Measurements from ENCODE around the gene CADPS.

The CADPS gene

DNA sequence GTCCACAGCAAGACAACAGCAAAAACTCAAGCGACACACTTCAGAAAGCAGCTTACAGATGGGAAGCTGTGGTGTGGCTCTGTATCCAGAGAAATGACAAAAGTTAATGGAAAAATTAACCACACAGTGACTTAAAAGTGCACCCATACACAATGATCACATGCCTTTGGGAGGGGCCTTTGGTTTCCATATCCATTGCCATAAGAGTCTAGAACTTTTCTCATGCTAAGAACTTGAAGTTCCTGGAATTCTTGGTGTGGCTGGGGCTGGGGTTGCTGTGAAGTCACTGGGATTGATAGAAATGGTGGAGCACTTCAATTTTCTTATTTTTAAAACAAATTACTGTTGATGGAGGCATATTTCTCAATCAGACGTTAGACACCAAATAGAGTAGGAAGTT lies 393.3 kb downstream of the CADPS start:
- DNase-seq: no peak

DNA sequence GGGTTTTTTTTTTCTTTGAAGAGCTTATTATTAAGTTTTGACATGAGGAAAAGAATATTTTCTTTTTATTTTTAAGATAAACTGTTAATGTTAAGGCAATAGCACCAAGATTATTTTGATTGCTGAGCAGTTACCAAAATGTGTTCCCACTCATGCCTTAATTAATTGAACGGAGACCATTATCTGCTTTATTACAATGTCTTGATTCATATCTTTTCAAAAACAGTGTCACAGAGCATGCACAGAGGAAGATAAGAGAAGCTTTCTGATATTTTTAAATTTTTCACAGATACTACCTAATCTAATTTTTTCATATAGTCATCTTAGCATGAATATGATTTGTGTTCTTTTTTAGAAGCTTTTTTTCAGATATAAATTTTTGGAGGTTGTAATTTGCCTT lies 395.2 kb downstream of the CADPS start:
- no peak for DNase-seq

DNA sequence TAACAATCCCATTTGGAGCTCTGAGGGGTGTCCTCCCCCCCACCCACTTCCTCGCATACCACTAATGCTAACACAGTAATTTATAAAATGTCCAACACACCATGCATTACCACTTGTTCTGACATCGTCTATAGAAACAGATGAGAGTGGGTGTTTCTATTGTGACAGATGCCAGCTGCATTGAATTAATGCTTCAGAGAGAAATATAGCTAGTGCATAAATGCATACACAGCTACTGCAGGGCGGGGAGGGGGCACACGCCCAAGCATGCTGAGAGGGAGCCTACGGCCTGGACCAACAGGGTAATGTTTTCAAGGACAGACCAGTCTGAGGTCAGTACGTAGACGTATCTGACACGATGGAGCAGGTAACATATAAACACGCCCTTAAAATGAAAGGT lies 395.9 kb downstream of the CADPS start:
- DNase-seq: no peak

DNA sequence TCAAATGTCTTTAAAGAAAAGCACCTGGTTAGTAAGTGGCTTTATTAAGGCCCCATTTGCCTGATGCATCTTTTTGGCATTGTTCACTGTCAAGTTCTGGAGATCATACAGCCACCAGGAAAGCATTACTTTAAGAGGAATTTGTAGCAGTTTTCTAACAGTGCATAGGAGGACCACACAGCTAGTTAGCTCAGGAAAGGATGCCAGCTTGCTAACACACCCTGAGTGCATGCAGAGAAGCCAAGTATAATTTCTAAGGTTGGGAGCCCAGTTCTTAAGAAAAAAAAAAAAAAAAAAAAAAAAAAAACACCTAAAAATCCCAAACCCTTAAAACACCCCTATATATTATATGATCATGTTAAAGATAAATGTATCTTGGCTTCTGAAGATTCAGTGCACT lies 399.9 kb downstream of the CADPS start:
- no peak for DNase-seq

DNA sequence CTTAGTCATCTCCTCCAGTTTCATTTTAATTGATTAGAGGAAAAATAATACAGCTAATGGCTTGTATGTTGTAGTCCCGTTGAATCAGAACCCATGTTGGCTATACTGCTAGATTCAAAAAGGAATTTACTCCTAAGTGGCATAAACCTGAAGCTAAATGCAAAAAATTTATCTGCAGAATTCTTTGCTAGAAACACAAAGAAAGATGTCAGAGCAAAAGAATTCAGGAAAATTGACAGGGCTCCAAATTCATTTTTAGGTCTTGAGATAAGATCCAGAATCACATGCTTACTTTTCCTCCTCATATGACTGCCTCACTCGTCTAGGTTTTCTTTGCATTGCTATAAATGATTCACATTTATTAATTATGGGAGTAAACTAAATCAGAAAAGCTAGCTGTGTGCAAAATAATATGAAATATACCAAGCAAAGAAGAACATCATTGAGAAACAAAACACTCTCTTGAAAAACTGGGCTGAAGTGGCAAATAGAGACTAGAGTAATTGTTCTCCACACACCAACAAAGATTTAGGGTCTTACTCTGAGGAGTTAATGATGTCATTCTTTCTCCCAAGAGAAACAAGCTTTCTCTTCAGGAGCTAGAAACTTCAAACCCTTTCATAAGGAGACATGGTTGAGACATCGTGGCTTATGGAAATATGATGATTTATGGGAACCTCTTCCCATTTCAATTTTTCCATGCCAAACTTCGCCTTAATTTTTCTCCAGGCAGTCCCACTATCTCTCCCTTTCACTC lies 407.1 kb downstream of the CADPS start:
- no peak for DNase-seq

DNA sequence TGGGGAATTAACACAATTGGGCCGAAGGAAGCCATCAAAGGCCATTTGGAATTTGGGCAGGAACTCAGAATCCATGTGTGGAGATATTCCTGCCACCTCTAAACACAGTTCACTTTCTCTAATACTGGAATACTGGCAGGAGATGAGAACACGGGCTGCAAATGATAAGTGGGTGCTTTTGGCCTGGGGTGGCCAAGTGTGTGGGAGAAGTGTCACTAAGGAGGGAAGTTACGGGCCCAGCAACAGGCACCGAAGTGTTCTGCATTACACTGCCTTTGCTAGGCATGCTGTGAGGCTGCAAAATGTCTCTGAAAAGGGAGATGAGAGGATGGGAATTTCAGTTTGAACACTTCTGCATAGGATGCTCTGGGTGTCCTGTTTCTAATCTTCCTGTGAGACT lies 412.4 kb downstream of the CADPS start:
- DNase-seq: no peak

DNA sequence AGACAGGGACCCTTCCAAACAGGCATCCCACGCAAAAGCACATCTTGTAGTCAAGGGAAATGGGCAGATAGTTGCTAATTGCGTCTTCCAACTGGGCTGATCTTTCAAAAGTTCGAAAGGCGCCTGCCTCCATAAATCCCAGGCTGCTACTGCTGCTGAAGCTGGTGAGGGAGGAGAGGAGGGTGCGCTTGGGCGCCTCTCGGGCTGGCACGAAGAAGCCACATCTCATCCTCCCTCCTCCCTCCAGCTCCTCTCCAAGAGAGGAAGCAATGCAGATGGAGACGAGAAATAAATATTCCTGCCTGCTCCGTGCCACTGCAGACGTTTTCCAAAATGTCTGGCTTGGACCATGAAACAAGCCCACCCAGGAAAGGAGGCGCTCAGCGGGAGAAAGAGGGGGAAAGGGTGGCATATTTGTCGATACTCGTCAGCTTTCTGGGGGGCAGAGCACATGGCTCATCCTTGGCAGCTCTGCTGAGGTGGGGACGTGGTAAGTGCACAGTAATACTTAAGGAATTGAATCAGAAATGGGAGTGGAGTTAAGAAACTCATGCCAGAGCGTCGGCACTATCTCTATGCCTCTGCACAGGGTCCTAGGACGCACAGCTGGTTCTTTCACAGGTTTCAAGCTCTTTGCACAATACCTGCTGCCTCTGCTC lies 413.0 kb downstream of the CADPS start:
- no peak for DNase-seq

DNA sequence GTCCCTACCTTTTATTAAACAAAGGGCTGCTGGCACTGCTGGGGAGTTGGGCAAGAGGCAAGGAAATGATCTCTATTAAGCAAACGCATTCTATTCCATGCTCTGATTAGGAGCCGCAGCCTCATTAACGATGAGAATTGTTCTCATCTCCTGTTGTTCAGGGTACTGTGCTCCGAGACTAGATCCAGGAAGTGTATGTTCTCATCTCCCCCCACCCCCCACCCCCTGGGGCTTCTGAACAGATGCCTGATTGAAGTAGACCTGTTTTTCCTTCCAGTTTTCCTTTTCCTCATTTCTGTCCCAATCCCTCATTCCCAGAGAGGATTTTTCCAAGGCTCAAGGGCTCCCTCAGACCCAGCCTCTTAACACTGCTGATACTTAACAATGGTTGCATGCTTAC lies 420.3 kb downstream of the CADPS start:
- DNase-seq: no peak

DNA sequence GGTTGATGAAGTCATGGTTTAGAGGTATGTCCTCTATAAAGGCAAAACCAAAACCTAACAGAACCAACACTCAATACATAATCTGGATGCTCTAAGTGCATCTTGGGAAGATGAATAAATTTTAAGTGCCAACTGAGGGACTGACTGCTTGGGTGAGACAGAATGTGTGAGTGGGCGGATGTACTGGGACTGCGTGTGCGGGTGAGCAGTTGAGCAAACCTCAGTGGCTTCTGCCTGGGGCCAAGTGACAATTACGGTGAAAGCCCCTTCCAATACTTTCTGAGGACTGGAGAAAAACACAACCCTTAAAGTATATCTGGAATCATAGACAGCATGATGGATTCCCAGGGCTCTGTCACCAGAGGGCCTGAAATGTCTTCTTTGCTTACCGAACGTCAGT lies 421.8 kb downstream of the CADPS start:
- no peak for DNase-seq

DNA sequence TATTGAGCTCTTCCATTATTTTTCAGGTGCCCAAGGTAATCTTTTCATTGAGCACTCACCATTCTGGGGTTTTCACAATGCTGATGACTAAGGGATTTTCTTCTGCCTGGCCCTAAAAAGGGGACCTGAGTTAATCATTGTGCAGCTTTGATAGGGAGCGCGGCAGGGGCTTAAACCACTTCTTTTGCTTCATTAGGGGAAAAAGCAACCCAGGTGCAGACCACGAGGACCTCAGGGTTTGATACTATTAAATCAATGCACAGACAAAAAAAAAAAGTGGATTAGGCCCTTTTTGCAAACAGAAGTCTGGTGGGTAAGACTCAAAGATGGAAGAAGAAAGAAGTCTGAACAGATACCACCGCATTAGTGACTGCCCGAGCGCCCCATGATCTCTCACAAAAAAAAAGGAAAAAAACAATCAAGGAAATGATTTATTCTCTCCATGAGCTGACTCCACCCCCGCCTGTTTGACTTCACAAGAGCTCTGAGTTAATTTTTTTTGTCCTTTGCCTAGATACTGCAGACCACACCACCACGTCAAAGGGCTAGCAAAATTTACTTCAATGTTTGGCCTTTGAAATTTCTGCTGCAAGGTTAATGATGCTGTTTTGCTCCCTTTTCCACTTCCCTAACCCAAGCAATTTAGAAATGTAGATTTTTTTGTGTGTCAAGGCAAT lies 423.9 kb downstream of the CADPS start:
- no peak for DNase-seq

DNA sequence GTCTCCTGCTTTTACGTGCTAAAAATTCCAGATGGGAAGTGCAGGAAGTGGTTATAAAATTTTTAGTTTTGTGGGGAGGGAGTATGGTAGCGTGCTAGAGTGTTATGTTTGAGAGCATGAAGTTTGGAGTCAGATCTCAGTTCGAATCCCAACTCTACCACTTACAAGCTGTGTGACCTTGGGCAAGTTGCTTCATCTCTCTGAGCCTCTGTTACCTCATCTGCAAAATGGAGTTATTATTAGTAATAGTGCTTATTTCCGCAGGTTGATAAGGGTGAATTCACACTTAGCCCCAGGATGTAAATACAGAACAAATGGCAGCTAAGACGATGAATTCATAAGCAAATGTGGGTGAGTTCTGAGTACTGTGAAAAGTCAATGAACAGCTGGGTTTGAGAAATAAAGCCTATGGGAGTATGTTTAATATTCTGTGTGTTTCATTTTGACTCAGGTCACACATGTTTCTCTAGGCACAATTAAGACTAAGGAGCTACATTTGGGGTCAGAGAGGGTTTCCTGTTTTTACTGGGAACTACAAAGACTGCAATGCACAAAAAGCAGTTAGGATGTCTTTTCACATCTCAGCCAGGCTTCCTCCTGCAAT lies 428.8 kb downstream of the CADPS start:
- no peak for DNase-seq

DNA sequence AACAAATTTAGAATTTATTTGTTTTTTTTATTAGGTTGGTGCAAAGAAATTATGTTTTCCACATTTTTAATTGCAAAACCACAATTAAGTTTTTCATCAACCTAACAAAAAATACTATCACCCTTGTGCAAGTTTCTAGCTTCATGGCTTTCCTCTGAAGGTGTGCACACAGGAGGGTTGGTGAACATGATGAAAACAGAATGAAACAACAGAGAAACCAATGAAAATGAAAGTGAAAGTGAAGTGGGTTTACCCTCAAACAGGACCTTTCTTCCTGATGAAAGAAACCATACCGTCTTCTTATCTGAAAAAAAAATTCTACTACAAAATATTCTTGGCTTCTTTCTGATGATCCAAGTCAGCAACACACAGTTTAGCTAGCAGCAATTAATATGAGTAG lies 429.9 kb downstream of the CADPS start:
- DNase-seq: no peak

DNA sequence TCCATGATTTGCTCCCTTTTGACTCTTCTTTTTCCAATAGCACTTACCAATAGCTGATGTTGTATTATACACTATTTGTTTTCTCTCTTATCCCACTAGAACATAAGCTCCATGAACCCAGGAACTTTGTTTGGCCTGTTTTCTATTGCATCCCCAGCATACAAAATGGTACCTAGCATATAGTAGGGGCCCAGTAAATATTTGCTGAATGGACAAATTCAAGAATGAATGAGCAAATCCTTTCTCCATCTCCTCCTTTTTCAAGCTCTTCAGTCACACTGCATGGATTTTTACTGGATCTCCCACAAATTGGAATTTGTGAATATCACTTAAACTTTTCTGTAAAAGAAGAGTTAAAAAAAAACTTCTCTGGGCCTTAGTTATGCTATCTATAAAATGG lies 435.2 kb downstream of the CADPS start:
- no peak for DNase-seq

DNA sequence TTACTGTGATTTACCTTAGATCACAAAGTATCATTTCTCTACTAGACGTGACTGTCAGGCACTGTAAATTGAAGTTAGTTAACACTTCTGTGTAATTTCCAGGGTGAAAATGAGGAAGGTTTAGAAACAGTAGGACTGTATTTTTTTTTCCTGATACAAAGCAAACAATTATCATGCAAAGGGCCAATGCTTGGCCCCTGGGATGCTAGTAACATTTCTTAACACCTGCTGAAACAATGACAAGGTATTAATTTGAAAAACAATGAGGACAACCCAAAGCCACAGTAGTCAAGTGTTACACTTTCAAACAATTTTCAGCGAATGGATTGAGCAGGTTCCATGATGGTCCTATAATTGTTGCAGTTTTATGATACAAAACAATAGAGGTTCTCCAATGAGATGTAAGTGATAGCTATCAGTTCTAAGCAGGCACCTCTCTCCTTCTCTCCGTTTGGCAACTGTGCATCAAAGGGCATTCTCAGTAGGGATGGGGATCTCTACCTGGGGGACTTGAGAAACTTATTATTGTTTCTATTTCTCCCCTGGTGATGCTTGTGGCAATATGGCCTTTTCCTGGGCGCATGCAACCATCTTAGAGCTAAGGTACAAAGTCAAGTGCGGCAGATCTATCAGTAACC lies 435.9 kb downstream of the CADPS start:
- no peak for DNase-seq

DNA sequence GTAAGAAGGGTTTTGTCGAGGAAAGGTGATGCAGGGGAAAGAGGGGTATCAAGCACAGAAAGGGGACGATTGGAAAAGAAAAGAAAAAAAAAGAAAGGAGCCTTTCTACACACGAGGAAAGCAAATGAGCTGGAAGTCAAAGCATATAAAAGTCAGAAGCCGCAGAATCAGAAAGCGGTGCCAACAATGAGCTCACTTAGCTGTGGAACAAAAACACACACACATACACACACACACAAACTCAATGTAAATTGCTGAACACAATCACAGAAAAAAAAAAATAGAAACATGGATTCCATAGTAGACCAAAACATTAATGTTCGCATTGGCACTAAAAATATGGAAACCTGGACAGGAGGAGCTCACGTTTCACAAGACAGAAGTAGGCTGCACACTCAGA lies 438.4 kb downstream of the CADPS start:
- no peak for DNase-seq

DNA sequence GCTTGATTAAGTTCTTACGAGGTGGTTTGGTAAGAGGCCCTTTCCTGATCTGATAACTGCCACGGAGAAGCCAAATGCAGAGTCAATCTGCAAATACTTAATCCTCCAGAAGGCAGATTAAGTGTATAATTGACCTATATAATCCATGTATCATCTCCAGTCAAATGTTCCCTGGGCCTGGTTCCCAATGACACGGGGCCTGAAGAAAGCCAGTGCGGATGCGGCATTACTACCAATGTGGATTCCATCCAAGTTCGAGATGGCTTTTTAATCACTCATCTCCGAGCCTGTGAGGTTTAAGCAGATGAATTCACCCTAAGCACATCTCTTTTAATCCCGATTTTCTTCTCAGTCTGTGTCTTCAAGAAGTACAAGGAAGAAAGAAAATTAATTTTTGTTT lies 441.8 kb downstream of the CADPS start:
- no peak for DNase-seq

DNA sequence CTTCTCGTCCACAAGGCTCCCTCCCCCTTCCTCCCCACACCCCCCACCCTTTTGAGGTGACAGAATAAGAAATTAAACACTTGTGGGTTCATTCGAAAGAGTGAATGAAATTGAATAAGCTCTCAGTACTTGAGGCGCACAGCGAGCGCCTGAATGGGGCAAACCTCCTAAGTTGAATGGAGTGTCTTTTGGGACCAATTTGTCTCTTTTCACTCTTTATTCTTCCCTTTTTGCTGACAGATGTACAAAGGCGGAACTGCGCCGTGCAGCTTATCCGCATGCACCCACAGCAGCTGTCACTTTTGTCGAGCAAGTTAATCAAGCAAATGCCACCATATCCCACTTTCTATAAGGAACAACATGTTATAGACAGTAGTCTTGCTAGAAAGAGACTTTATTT lies 454.0 kb downstream of the CADPS start:
- no peak for DNase-seq

DNA sequence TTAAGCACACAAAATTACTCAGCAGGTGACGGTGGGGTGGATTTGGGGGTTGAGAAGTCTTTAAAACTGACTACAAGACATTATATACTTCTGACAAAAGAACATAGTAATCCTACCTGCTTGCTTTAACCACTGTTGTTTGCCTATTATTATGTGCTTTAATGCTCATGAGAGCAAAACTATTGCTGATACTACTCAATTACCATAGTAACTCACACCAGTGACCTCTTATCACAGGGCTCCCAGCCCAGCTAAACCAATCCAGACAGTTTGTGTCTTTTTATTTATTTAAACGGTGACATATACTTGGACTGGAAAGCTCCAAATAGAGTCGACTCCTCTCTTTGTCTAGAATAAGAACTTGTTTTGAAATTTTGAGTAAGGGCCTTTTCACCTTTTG lies 459.1 kb downstream of the CADPS start:
- no peak for DNase-seq

DNA sequence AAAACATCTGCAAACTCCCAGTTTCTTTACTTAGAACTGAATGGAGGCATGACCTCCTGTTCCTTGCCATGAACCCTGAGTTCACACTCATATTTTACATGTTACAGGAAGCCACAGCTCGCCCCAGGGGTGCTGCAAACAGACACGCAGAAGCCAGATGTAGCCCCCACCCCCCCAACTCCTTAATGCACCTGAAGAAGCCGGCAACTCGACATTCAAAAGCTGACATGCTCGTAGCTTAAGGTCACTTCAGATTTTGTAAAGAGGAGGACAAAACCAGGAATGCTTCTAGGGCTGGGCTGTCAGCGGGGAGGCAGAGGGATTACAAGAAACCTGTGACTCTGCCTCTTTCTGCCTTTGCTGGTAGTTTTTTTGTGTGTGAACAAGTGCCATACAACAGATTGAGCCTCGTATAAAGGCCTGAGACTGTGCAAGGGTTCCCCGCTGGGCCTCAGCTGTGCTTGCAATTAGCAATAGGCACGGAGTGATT lies 459.9 kb downstream of the CADPS start:
- no peak for DNase-seq

DNA sequence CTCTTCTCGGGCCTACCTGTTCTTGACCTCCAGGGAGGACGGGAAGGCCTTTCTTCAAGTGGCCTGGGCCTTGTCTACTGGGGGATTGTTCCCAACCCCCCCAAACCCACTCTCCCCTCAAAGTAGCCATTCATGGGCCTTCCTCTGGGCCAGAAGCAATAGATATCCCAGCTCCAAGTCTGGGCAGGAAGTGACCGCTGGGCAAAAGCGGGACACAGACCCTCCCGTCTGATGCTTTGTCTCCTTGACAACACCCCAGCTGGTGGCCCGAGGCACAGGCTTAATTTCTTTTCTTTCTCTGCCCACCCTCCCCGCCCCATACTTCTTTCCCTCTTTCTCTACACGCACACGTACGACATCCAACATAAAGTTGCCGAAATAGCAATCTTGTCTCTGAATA lies 460.4 kb downstream of the CADPS start:
- DNase-seq: no peak

DNA sequence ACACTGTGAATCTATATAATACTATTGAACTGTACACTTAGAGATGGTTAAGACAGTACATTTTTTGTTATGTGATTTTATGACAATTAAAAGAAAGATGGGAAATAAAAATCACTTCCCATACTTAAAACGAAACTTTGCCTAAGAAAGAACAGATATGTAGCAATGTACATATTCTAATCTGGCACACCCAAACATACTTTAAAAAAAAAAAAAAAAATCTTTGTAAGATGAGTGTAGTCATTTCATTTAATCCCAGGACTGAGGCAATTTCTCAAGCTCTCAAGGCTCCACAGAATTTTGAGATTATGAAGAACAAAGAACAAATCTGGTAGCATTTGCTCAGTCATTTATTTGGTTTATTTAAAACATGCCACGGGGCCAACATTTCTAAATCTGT lies 461.5 kb downstream of the CADPS start:
- DNase-seq: no peak

DNA sequence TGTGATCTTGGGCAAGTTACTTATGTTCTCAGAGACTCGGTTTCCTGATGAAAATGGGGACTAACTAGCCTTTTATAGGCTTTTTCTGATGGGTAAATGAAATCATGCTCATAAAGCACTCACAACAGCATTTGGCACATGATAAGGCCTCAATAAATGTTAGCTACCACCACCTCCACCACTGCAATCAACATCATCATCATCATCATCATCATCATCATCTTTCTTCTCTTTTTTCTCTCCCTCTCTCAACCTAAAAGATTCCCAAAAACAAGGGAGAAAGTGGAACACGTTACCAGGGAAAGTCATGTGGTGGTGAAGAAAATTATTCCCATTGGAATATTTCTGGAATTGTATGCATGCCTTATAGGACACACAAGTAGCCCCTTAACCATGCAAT lies 468.3 kb downstream of the CADPS start:
- DNase-seq: no peak

DNA sequence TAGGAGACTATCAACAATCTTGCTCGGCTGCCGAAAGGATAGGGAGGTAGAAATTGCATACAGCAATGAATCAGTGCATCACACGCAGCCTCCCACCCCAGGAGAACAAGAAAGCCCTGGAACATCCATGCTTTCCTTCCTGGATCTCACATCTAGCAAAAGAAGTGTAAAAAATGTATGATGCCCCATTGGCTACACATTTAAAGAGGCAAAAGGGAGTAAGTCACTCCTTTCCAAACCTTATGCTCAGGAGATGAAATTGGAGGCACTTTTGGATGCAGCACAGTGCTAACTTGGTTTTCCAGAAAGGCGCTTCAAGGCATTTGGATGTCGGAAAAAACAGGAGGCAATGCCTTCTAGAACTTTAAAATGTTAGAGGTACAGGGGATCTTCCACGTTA lies 469.6 kb downstream of the CADPS start:
- DNase-seq: no peak

Measured in GF-D8 (cell line).